BLaER1 treated with 17β-estradiol and CSF1 and Interleukin-3, amounts not matched to agents 10 nM and 100 nM (cell line): ENCODE results near the gene SLC19A2.

Experiments used
- H3K27ac ChIP-seq, 11 experiments: shearing (Covaris generic); formaldehyde crosslinking; 2 replicates each; pipeline ENCODE4 v1.8.1; 2022
- H3K27me3 ChIP-seq, 11 experiments: shearing (Covaris generic); formaldehyde crosslinking; 2 replicates each; pipeline ENCODE4 v1.8.1; 2022
- H3K36me3 ChIP-seq, 11 experiments: shearing (Covaris generic); formaldehyde crosslinking; 2 replicates each; pipeline ENCODE4 v1.8.1; 2022
- H3K4me1 ChIP-seq, 10 experiments: shearing (Covaris generic); formaldehyde crosslinking; 2 replicates each; pipeline ENCODE4 v1.8.1; 2022
- H3K4me2 ChIP-seq, 11 experiments: shearing (Covaris generic); formaldehyde crosslinking; 2 replicates each; pipeline ENCODE4 v1.8.1; 2022
- H3K4me3 ChIP-seq, 10 experiments: shearing (Covaris generic); formaldehyde crosslinking; 2 replicates each; pipeline ENCODE4 v1.8.1; 2022
- H3K9ac ChIP-seq, 11 experiments: shearing (Covaris generic); formaldehyde crosslinking; 2 replicates each; pipeline ENCODE4 v1.8.1; 2022
- H3K9me3 ChIP-seq, 11 experiments: shearing (Covaris generic); formaldehyde crosslinking; replicated peaks in 1 of 11; 2 replicates each; pipeline ENCODE4 v1.8.1; 2022
- H4K20me1 ChIP-seq, 11 experiments: shearing (Covaris generic); formaldehyde crosslinking; 2 replicates each; pipeline ENCODE4 v1.8.1; 2022
- Cebpa-rat ChIP-seq, 11 experiments: shearing (Covaris generic); IDR thresholded peaks; 2 replicates each; pipeline ENCODE4 v1.8.1; 2022

The SLC19A2 gene

GRCh38 chr1:169495046-169495775 lies 9.5 kb upstream of the SLC19A2 start:
- Histone ChIP-seq H3K36me3 (no peaks in the 10 kb centered on the region), H3K9ac (no peak overlapping the region), H3K9me3 (peaks cover 0 to 9% (median 0%) of the 10 kb centered on the region in 11 experiments; a peak in 3 of 22 replicates), H4K20me1 (no peaks in the 10 kb centered on the region), H3K27me3 (no peaks in the 10 kb centered on the region), H3K4me2 (no peak overlapping the region), H3K4me3 (no peak overlapping the region), H3K27ac (no peak overlapping the region), H3K4me1 (peaks cover 0 to 4% (median 0%) of the 10 kb centered on the region in 10 experiments; a peak in 2 of 20 replicates)
- TF ChIP-seq Cebpa-rat (IDR thresholded peaks at IDR 0.05) = no peak

- Histone ChIP-seq H3K27ac (no peak overlapping the region), H4K20me1 (no peaks in the 10 kb centered on the region), H3K4me1 (no peaks in the 10 kb centered on the region; a peak in 1 of 20 replicates), H3K9ac (no peak overlapping the region), H3K9me3 (peaks cover 0 to 9% (median 0%) of the 10 kb centered on the region in 11 experiments; a peak in 3 of 22 replicates), H3K4me3 (no peak overlapping the region), H3K4me2 (no peak overlapping the region), H3K36me3 (no peaks in the 10 kb centered on the region), H3K27me3 (no peaks in the 10 kb centered on the region)
- no peak for TF ChIP-seq Cebpa-rat (IDR thresholded peaks at IDR 0.05)
Observed at GRCh38 chr1:169494343-169494742, 8.6 kb upstream of the SLC19A2 start.

GRCh38 chr1:169493251-169493650 lies 7.5 kb upstream of the SLC19A2 start:
- no peak for TF ChIP-seq Cebpa-rat (IDR thresholded peaks at IDR 0.05)
- H4K20me1 ChIP-seq = no peaks in the 10 kb centered on the region
- no peaks in the 10 kb centered on the region for H3K27me3 ChIP-seq
- no peaks in the 10 kb centered on the region for H3K36me3 ChIP-seq
- H3K9me3 ChIP-seq = peaks cover 0 to 5% (median 0%) of the 10 kb centered on the region in 11 experiments; a peak in 3 of 22 replicates
- no peak overlapping the region for H3K4me2 ChIP-seq
- no peak overlapping the region for H3K27ac ChIP-seq
- no peak overlapping the region for H3K4me3 ChIP-seq
- no peak overlapping the region for H3K9ac ChIP-seq
- peaks cover 0 to 2% (median 0%) of the 10 kb centered on the region in 10 experiments; a peak in 2 of 20 replicates for H3K4me1 ChIP-seq

- Histone ChIP-seq H3K36me3 (no peaks in the 10 kb centered on the region), H3K27ac (no peak overlapping the region), H3K4me2 (no peak overlapping the region), H4K20me1 (no peaks in the 10 kb centered on the region), H3K4me3 (no peak overlapping the region), H3K4me1 (peaks cover 3 to 11% (median 6%) of the 10 kb centered on the region in 10 experiments; a peak in 18 of 20 replicates), H3K9ac (no peak overlapping the region), H3K9me3 (no peaks in the 10 kb centered on the region), H3K27me3 (no peaks in the 10 kb centered on the region)
- no peak for TF ChIP-seq Cebpa-rat (IDR thresholded peaks at IDR 0.05)
Observed at GRCh38 chr1:169491845-169492281, 6.1 kb upstream of the SLC19A2 start.

- H4K20me1 ChIP-seq = peaks cover 0 to 15% (median 0%) of the 10 kb centered on the region in 11 experiments; a peak in 3 of 22 replicates
- H3K27ac ChIP-seq = no peak overlapping the region
- H3K9me3 ChIP-seq = no peaks in the 10 kb centered on the region
- H3K27me3 ChIP-seq = no peaks in the 10 kb centered on the region
- H3K4me1 ChIP-seq = peaks cover 28 to 39% (median 31%) of the 10 kb centered on the region in 10 experiments
- no peak overlapping the region for H3K9ac ChIP-seq
- TF ChIP-seq Cebpa-rat (IDR thresholded peaks at IDR 0.05) = no peak
- peak overlapping the region in 3 of 11 experiments; percentile 31 to 92 (median 88); a peak in 2 of 22 replicates for H3K4me2 ChIP-seq
- H3K36me3 ChIP-seq = no peaks in the 10 kb centered on the region
- H3K4me3 ChIP-seq = no peak overlapping the region
Observed at GRCh38 chr1:169488157-169488556, 2.4 kb upstream of the SLC19A2 start.

- peak overlapping the region; percentile 0 to 97 (median 86); a peak in 13 of 22 replicates for H3K4me2 ChIP-seq
- no peak overlapping the region for H3K4me3 ChIP-seq
- TF ChIP-seq Cebpa-rat (IDR thresholded peaks at IDR 0.05) = no peak
- peaks cover 28 to 41% (median 31%) of the 10 kb centered on the region in 10 experiments for H3K4me1 ChIP-seq
- H3K36me3 ChIP-seq = no peaks in the 10 kb centered on the region
- no peak overlapping the region for H3K9ac ChIP-seq
- no peaks in the 10 kb centered on the region for H3K9me3 ChIP-seq
- H3K27me3 ChIP-seq = no peaks in the 10 kb centered on the region
- peaks cover 0 to 16% (median 0%) of the 10 kb centered on the region in 11 experiments; a peak in 3 of 22 replicates for H4K20me1 ChIP-seq
- no peak overlapping the region for H3K27ac ChIP-seq
Observed at GRCh38 chr1:169487561-169487960, 1.8 kb upstream of the SLC19A2 start.

- no peaks in the 10 kb centered on the region for H3K36me3 ChIP-seq
- H3K27ac ChIP-seq = no peak overlapping the region
- H3K9ac ChIP-seq = peak overlapping the region in 2 of 11 experiments; percentile 76 to 92; a peak in 3 of 22 replicates
- H3K9me3 ChIP-seq = no peaks in the 10 kb centered on the region
- H3K4me1 ChIP-seq = peaks cover 28 to 41% (median 31%) of the 10 kb centered on the region in 10 experiments
- TF ChIP-seq Cebpa-rat (IDR thresholded peaks at IDR 0.05) = no peak
- H3K4me3 ChIP-seq = peak overlapping the region in 2 of 10 experiments; percentile 84 to 91; a peak in 1 of 20 replicates
- H3K27me3 ChIP-seq = no peaks in the 10 kb centered on the region
- peak overlapping the region; percentile 76 to 97 (median 88) for H3K4me2 ChIP-seq
- peaks cover 0 to 16% (median 0%) of the 10 kb centered on the region in 11 experiments; a peak in 3 of 22 replicates for H4K20me1 ChIP-seq
Observed at GRCh38 chr1:169487133-169487532, 1.4 kb upstream of the SLC19A2 start.

- Histone ChIP-seq H3K27ac (peak overlapping the region; percentile 24 to 90 (median 74); a peak in 21 of 22 replicates), H3K9me3 (no peaks in the 10 kb centered on the region), H3K9ac (peak overlapping the region; percentile 76 to 92 (median 87)), H3K4me3 (peak overlapping the region; percentile 74 to 91 (median 80)), H3K27me3 (no peaks in the 10 kb centered on the region), H3K4me2 (peak overlapping the region; percentile 76 to 97 (median 88)), H4K20me1 (peaks cover 0 to 16% (median 0%) of the 10 kb centered on the region in 11 experiments; a peak in 3 of 22 replicates), H3K36me3 (no peaks in the 10 kb centered on the region), H3K4me1 (peaks cover 28 to 41% (median 31%) of the 10 kb centered on the region in 10 experiments)
- TF ChIP-seq Cebpa-rat (IDR thresholded peaks at IDR 0.05) = no peak
Observed at GRCh38 chr1:169486281-169487051, 722 bp upstream of the SLC19A2 start.
